ENCODE results near the gene ZKSCAN3.
"Not testable (repeated sequence)": the region's sequence is repeated elsewhere in the genome, so short reads cannot be mapped to it uniquely, and the experiment has no call there.

ZKSCAN3 gene

DNA sequence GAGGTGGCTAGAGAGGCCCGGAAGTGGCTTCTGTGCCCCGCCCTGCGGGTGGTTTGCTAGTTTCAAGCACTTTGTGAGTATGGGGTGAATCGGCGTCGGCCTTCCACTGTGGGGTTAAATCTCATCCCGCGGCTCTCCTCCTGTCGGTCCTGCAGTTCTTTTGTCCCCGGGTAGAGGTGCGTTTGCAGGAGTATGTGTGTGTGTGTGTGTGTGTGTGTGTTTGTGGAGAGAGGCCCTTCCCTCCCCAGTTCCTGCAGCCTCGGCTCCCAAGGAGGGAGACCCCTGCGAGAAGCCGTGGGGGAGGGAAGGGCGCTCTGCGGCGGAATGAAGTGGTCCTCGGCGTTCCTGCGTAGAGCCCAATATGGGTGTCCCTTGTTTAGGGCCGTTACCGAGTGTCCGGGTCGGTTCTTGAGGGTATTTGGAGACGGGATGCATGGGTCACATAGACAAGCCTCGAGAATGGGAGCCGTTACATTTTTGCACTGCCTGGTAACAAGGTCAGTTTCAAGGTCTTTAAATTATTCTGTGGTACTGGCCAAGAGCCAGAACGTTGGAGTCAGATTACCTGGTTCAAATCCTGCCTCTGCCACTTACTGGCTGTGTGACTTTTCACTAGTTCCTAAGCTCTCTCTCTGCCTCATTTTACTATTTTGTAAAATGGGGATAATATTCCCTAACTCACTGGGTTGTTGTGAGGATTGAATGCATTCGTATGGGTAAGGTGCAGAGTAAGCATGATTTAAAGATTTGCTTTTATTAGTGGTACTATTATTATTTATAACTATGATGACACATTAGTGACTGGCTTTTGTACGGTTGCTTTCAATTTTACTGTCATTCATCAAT lies at the start of gene ZKSCAN3:
TSS of gene ZKSCAN3 (plus strand) at position 56 of the 846 bp plus-strand sequence. CDS start 9,640 bp downstream, outside the sequence.
- DNase-seq, result peak; percentile 84

GRCh38 chr6:28303570-28303969 lies 46.2 kb upstream of the ZKSCAN3 start:
- no peak for DNase-seq

GRCh38 chr6:28306363-28306762 lies 43.4 kb upstream of the ZKSCAN3 start:
- not testable (repeated sequence) for DNase-seq

- no peak for DNase-seq
Measured at GRCh38 chr6:28311139-28311823, 38.5 kb upstream of the ZKSCAN3 start.

GRCh38 chr6:28312939-28313338 lies 36.8 kb upstream of the ZKSCAN3 start:
- DNase-seq, result no peak

DNA sequence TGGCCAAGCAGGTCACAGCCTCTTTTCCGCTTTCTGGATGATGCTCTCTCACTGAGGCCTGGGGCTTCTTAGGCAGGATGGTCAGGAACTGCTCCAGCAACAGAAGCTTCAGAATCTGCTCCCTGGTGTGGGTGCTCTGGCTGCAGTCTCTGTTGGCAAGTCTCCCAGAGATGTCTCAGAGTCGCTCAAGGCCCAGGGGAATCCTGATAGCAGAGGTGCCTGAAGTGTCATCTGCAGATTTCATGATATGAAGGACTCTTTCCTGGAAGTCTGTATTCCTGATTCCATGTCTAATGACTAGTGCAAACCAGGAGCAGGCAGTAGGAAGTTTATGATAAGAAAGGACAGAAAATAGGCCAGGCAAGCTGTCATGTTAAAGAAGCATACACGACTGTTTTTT lies 34.1 kb upstream of the ZKSCAN3 start:
- DNase-seq, result no peak

- DNase-seq, result not testable (repeated sequence)
Measured at GRCh38 chr6:28317866-28318265, 31.9 kb upstream of the ZKSCAN3 start.

GRCh38 chr6:28322661-28323060 lies 27.1 kb upstream of the ZKSCAN3 start:
- no peak for DNase-seq

- no peak for DNase-seq
Measured at GRCh38 chr6:28323813-28324424, 25.8 kb upstream of the ZKSCAN3 start.

GRCh38 chr6:28326371-28326948 lies 23.3 kb upstream of the ZKSCAN3 start:
- no peak for DNase-seq

- DNase-seq, result no peak
Measured at GRCh38 chr6:28330041-28330440, 19.7 kb upstream of the ZKSCAN3 start.

DNA sequence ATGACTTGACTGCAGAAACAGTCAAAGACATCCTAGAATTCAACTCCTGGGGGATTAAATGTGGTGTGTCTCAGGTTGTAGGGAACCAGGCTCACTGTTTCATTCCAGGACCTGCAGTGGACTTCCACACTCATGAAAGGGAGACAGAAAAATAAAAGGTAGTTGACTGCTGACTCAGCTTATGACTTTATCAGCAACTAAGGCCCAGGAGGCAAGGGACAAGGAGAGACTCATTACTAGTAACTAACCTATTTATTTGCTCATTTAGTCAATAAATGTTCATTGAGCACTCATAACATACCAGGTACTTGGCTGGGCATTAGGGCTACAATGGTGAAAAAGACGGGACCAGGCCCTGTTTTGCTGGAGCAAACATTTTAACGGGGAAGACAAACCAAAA lies 16.7 kb upstream of the ZKSCAN3 start:
- no peak for DNase-seq

DNA sequence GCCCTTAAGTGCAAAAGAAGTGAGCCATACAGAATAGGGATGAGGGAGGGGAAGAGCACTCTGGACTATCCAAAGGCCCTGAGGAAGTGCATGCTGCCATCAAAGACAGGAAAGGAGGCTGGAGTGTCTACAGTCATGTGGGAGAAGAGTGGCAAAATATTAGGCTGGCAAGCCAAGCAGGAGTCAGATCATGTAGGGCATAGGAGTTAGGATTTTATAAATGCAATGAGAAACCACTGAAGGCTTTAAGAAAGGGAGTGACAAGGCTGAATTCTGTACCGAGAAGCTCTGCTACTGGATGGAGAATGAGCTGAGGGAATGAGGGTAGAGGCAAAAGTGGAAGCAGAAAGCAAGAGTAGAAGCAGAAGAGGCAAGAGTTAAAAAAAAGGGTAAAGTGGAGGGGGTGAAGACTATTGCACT lies 16.1 kb upstream of the ZKSCAN3 start:
- DNase-seq, result no peak

DNA sequence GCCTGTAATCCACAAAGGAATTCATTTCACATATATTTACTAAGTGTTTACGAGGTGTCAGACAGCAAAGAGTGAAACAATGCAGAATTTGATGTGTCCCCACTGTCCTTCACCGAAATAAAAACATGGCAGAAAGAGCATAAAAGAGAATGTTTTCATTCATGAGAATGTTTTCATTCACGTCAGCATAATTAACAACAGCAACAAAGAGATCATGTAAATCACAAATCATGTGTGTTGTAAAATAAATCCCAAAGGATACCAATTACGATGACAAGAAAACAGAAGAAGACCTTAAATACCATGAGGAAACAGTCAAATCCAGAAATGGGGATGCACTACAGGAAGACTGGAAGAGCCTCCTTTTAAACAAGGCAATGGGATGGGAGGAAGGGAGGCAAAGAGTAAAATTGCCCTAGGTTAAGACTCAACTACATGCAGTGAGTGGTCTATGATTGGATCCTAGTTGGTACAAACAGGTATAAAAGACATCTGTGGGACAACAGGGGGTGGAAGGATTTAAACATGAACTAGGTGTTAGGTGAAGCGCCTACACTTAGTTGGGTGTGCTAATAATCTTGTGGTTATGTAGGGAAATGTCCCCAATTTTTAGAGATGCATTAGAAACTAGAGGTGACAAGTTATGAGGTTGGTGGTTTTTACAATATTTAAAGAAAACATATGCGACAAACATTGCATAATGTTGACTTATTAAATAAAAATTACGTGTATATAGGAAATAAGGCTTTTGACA lies 15.3 kb upstream of the ZKSCAN3 start:
- no peak for DNase-seq

DNA sequence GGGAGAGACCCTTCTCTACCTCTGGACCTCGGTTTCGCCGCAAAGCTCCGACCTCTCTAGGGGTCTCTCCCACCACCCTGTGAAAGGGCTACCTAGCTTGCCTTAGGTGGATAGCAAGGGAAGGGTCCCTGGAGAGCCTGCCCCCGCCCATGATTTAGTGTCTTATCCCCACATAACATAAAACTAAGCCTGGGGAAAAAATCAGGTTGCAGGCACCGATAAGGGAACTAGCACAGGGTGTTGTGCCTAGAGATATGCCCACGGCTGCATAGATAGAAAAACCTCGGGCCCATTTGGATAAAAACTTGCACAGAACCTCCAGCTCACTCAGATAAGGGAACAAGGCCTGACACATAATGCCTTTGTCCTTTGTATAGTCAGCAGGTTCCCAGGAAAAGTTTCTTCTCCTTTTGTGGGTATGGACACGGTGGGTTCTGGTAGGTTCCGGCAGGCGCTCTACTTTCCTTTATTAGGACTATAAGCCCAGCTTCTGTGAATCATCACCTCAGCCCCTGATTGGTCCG lies 14.6 kb upstream of the ZKSCAN3 start:
- no peak for DNase-seq

- DNase-seq, result peak; percentile 93
Measured at GRCh38 chr6:28335564-28336283, 14.0 kb upstream of the ZKSCAN3 start, which contains the start of gene ZSCAN31. ZSCAN31 (minus strand) TSS chr6:28336148; CDS start chr6:28329683, 6,465 bp downstream.

DNA sequence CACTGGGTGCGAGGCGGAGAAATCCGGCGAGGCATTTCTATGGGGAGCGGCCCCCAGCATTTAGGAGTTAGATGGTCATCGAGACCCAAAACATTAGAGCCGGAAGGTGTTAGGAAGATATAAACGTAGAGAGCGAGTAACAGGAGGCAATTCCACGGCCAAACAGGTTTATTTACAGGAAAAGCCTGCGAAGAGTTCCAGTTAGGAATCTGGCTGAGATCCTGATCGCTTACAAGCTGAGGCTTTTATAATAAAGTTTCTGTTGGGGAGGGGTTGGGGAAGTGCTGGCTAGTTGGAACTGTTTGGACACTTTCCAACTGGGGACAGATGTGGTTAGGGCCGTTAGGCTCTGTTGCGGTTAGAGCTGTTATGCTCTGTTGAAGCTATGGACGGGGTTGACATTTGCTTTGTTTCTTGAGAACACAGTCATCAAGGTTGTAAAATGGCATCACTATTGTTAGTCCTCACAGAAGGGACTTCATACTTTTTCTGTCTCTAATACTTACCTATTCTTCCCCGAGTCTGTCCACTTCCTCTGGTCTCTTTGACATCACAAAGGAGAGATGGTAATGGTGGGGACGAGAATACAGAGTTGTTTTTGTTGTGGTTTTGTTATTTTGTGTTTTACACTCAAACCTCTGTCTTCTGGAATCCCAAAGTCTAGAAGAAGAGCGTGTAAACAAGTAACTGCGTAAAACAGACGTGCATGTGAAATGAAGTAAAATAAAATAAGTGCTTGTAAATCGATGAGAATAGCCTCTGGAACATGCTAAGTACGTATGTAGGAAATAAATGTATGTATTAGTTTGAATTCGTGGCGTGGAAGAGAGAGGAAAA lies 13.2 kb upstream of the ZKSCAN3 start:
- peak; percentile 46 for DNase-seq

GRCh38 chr6:28337121-28337520 lies 12.6 kb upstream of the ZKSCAN3 start:
- DNase-seq, result no peak

GRCh38 chr6:28340310-28341095 lies 9.2 kb upstream of the ZKSCAN3 start:
- no peak for DNase-seq
